ENCODE results near the gene IFI6.
A peak's percentile ranks its signal among the peaks of the same experiment; 100 is the strongest.
"Not testable (repeated sequence)": the region's sequence is repeated elsewhere in the genome, so short reads cannot be mapped to it uniquely, and the experiment has no call there.

The IFI6 gene

DNA sequence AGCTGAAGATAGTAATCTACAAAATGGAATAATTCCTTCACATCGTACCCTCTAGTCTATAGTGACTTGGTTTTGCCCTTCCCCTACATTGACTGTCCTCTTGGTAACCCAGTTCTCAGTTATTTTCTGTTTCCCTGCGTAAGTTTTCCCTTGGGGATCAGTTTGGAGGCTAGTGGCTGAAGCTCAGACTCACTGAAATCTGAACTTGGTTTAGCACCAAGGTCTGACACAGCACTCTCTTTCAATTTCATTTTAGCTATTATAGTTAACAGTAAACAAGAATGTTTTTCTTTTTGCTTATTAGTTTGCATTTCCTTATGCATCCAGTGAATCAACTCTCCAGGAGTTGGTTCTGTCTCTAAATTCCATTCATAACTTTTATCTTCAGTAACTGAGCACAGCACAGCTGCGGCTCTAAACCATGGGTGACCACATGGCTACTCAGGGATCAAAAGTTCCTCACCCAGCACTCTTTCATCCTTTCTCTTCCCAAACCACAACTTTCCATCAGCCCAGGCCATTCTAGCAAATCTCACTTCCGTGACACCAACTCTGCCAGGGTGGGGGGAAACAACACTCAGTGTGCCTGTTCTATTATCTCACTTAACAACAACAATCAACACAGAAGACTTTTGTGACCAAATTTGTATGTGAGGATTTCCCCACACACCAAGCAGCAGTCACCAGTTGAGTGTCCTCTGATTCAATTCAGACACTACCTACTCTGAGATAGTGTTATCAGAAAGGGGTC is 17.6 kb upstream of the IFI6 start:
- Histone ChIP-seq H3K4me1 (ENCODE audit: control insufficient read depth, insufficient read depth, low read length) (peaks cover 24% of the 10 kb centered on the region), H3K36me3 (ENCODE audit: control insufficient read depth, insufficient read depth, low read length) (no peaks in the 10 kb centered on the region), H3K27me3 (ENCODE audit: control insufficient read depth, insufficient read depth, low read length) (no peaks in the 10 kb centered on the region), H3K9ac (ENCODE audit: low read depth, low read length) (peak overlapping the region; percentile 31; the same call in 1 of the 2 replicates), H3K27ac (ENCODE audit: low read depth, low read length) (peak overlapping the region; percentile 78), H3K9me3 (ENCODE audit: control insufficient read depth, insufficient read depth, low read length) (peaks cover 18% of the 10 kb centered on the region), H3K4me3 (ENCODE audit: low read depth, low read length) (peak overlapping the region; percentile 19)

DNA sequence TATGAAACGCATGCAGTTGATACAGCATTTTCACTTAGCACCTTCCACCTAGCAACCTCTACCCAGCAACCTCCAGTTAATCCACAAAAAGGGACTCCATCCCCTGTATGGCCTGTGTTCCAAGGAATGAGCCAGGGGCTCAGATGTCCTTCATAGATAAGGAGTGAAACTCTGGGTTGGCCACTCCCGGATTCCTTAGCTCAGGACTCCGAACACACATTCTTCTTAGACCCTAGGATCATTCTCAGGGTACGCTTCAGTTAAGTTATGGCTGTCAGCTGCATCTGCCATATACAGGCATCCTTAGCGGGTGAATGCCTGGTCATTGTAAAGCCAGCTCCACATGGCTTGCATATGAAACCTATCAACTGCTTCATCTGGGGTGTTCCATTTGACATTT is 15.9 kb upstream of the IFI6 start:
- no peaks in the 10 kb centered on the region for H3K36me3 ChIP-seq (ENCODE audit: control insufficient read depth, insufficient read depth, low read length)
- peaks cover 18% of the 10 kb centered on the region for H3K9me3 ChIP-seq (ENCODE audit: control insufficient read depth, insufficient read depth, low read length)
- no peak overlapping the region for H3K9ac ChIP-seq (ENCODE audit: low read depth, low read length)
- H3K4me3 ChIP-seq (ENCODE audit: low read depth, low read length): no peak overlapping the region
- H3K27ac ChIP-seq (ENCODE audit: low read depth, low read length): no peak overlapping the region
- no peaks in the 10 kb centered on the region for H3K27me3 ChIP-seq (ENCODE audit: control insufficient read depth, insufficient read depth, low read length)
- H3K4me1 ChIP-seq (ENCODE audit: control insufficient read depth, insufficient read depth, low read length): peaks cover 24% of the 10 kb centered on the region

GRCh38 chr1:27686223-27686990 is 14.4 kb upstream of the IFI6 start:
- H3K36me3 ChIP-seq (ENCODE audit: control insufficient read depth, insufficient read depth, low read length): no peaks in the 10 kb centered on the region
- no peak overlapping the region for H3K27ac ChIP-seq (ENCODE audit: low read depth, low read length)
- no peaks in the 10 kb centered on the region for H3K27me3 ChIP-seq (ENCODE audit: control insufficient read depth, insufficient read depth, low read length)
- peaks cover 20% of the 10 kb centered on the region; the same call in 1 of the 2 replicates for H3K9me3 ChIP-seq (ENCODE audit: control insufficient read depth, insufficient read depth, low read length)
- no peak overlapping the region for H3K4me3 ChIP-seq (ENCODE audit: low read depth, low read length)
- peaks cover 24% of the 10 kb centered on the region for H3K4me1 ChIP-seq (ENCODE audit: control insufficient read depth, insufficient read depth, low read length)
- H3K9ac ChIP-seq (ENCODE audit: low read depth, low read length): no peak overlapping the region

- no peaks in the 10 kb centered on the region for H3K27me3 ChIP-seq (ENCODE audit: control insufficient read depth, insufficient read depth, low read length)
- H3K4me1 ChIP-seq (ENCODE audit: control insufficient read depth, insufficient read depth, low read length): peaks cover 8% of the 10 kb centered on the region
- no peak overlapping the region for H3K4me3 ChIP-seq (ENCODE audit: low read depth, low read length)
These were observed 12.2 kb upstream of the IFI6 start for GRCh38 chr1:27684176-27684575.

DNA sequence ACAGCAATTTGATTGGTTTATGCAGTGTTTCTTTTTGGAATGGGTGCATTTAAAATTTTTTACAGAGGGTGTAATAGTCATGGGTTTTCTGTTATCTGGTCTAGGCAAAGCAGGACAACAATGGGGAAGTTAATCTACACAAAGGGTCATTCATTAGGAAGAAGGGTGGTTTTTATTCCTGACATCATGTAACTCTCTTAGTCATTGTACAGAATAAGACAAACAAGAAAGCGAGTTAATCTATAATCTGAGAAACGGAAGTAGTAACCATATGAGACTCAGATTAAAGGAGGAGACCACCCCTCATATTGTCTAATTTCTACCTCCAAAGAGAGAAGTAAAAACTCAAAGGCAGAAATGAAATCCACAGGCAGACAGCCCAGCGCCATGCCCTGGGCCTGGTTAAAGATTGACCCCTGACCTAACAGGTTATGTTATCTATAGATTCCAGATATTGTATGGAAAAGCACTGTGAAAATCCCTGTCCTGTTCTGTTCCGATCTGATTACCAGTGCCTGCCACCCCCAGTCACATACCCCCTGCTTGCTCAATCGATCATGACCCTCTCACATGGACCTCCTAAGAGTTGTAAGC is 10.5 kb upstream of the IFI6 start:
- Histone ChIP-seq H3K36me3 (ENCODE audit: control insufficient read depth, insufficient read depth, low read length) (no peaks in the 10 kb centered on the region), H3K4me3 (ENCODE audit: low read depth, low read length) (no peak overlapping the region), H3K9ac (ENCODE audit: low read depth, low read length) (no peak overlapping the region), H3K4me1 (ENCODE audit: control insufficient read depth, insufficient read depth, low read length) (peaks cover 6% of the 10 kb centered on the region), H3K9me3 (ENCODE audit: control insufficient read depth, insufficient read depth, low read length) (peaks cover 25% of the 10 kb centered on the region; the same call in 1 of the 2 replicates), H3K27ac (ENCODE audit: low read depth, low read length) (no peak overlapping the region), H3K27me3 (ENCODE audit: control insufficient read depth, insufficient read depth, low read length) (no peaks in the 10 kb centered on the region)

More at GRCh38 chr1:27684176-27684575, 12.2 kb upstream of the IFI6 start:
- H3K9me3 ChIP-seq (ENCODE audit: control insufficient read depth, insufficient read depth, low read length): peaks cover 25% of the 10 kb centered on the region; the same call in 1 of the 2 replicates
- H3K9ac ChIP-seq (ENCODE audit: low read depth, low read length): no peak overlapping the region
- no peaks in the 10 kb centered on the region for H3K36me3 ChIP-seq (ENCODE audit: control insufficient read depth, insufficient read depth, low read length)
- no peak overlapping the region for H3K27ac ChIP-seq (ENCODE audit: low read depth, low read length)

DNA sequence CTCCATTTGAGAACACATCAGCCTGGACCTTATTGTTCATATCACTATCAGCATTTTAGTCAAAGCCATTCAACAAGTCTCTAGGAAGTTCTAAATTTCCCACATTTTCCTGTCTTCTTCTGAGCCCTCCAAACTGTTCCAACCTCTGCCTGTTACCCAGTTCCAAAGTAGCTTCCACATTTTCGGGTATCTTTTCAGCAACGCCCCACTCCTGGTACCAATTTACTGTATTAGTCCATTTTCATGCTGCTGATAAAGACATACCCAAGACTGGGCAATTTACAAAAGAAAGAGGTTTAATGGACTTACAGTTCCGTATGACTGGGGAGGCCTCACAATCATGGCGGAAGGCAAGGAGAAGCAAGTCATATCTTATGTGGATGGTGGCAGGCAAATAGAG is 9.6 kb upstream of the IFI6 start:
- H3K27ac ChIP-seq (ENCODE audit: low read depth, low read length); H3K36me3 ChIP-seq (ENCODE audit: control insufficient read depth, insufficient read depth, low read length); H3K4me3 ChIP-seq (ENCODE audit: low read depth, low read length); H3K9ac ChIP-seq (ENCODE audit: low read depth, low read length); H3K27me3 ChIP-seq (ENCODE audit: control insufficient read depth, insufficient read depth, low read length); H3K4me1 ChIP-seq (ENCODE audit: control insufficient read depth, insufficient read depth, low read length): not testable (repeated sequence)
- H3K9me3 ChIP-seq (ENCODE audit: control insufficient read depth, insufficient read depth, low read length): peaks cover 25% of the 10 kb centered on the region; the same call in 1 of the 2 replicates

GRCh38 chr1:27680225-27680791 is 8.3 kb upstream of the IFI6 start:
- H3K27ac ChIP-seq (ENCODE audit: low read depth, low read length): not testable (repeated sequence)

DNA sequence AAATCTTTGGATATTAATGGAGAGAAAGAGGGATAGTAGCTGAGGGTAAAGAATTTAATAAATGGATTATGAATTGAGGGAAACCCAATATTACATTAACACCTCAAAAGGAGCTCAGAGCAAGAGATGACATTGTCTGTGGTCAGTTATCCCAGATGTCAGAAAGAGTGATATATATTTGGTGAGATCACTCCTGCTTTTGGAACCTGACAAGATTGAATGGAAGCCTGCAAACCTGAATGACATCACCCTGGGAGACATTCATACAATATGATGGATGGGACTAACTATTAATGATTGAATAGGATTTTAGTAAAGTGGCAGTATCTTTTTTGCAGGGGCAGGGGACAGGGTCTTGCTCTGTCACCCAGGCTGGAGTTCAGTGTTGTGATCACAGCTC is 6.8 kb upstream of the IFI6 start:
- H3K36me3 ChIP-seq (ENCODE audit: control insufficient read depth, insufficient read depth, low read length): no peaks in the 10 kb centered on the region
- no peaks in the 10 kb centered on the region for H3K27me3 ChIP-seq (ENCODE audit: control insufficient read depth, insufficient read depth, low read length)
- no peak overlapping the region for H3K9ac ChIP-seq (ENCODE audit: low read depth, low read length)
- no peaks in the 10 kb centered on the region for H3K4me1 ChIP-seq (ENCODE audit: control insufficient read depth, insufficient read depth, low read length)
- H3K27ac ChIP-seq (ENCODE audit: low read depth, low read length): no peak overlapping the region
- H3K4me3 ChIP-seq (ENCODE audit: low read depth, low read length): no peak overlapping the region
- H3K9me3 ChIP-seq (ENCODE audit: control insufficient read depth, insufficient read depth, low read length): peaks cover 25% of the 10 kb centered on the region; the same call in 1 of the 2 replicates

More at GRCh38 chr1:27680225-27680791, 8.3 kb upstream of the IFI6 start:
- peaks cover 25% of the 10 kb centered on the region; the same call in 1 of the 2 replicates for H3K9me3 ChIP-seq (ENCODE audit: control insufficient read depth, insufficient read depth, low read length)
- H3K4me3 ChIP-seq (ENCODE audit: low read depth, low read length); H3K27me3 ChIP-seq (ENCODE audit: control insufficient read depth, insufficient read depth, low read length); H3K4me1 ChIP-seq (ENCODE audit: control insufficient read depth, insufficient read depth, low read length); H3K9ac ChIP-seq (ENCODE audit: low read depth, low read length); H3K36me3 ChIP-seq (ENCODE audit: control insufficient read depth, insufficient read depth, low read length): not testable (repeated sequence)

DNA sequence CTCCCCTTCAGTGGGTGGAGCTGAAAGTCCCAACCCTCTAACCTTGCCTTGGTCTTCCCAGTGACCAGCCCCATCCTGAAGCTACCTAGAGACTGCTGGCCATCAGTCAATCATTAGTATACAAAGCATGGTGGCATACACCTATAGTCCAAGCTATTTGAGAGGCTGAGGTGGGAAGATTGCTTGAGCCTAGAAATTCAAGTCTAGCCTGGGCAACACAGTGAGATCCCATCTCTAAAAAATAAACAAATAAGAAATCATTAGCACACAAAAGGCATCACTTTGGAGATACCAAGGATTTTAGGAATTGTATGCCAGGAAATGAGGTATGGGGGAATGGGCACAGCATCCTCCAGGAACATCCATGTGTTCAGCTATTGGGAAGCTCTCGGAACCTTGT is 4.4 kb upstream of the IFI6 start:
- no peaks in the 10 kb centered on the region for H3K36me3 ChIP-seq (ENCODE audit: control insufficient read depth, insufficient read depth, low read length)
- no peak overlapping the region for H3K4me3 ChIP-seq (ENCODE audit: low read depth, low read length)
- H3K9ac ChIP-seq (ENCODE audit: low read depth, low read length): no peak overlapping the region
- H3K4me1 ChIP-seq (ENCODE audit: control insufficient read depth, insufficient read depth, low read length): 0 out of 2 replicates have a peak, but pooled peaks cover 3% of the 10 kb centered on the region
- peaks cover 17% of the 10 kb centered on the region; the same call in 1 of the 2 replicates for H3K9me3 ChIP-seq (ENCODE audit: control insufficient read depth, insufficient read depth, low read length)
- no peak overlapping the region for H3K27ac ChIP-seq (ENCODE audit: low read depth, low read length)
- no peaks in the 10 kb centered on the region for H3K27me3 ChIP-seq (ENCODE audit: control insufficient read depth, insufficient read depth, low read length)

- no peaks in the 10 kb centered on the region for H3K36me3 ChIP-seq (ENCODE audit: control insufficient read depth, insufficient read depth, low read length)
- H3K9me3 ChIP-seq (ENCODE audit: control insufficient read depth, insufficient read depth, low read length): no peaks in the 10 kb centered on the region
- no peak overlapping the region for H3K9ac ChIP-seq (ENCODE audit: low read depth, low read length)
- H3K27me3 ChIP-seq (ENCODE audit: control insufficient read depth, insufficient read depth, low read length): peaks cover 10% of the 10 kb centered on the region
- H3K4me1 ChIP-seq (ENCODE audit: control insufficient read depth, insufficient read depth, low read length): 0 out of 2 replicates have a peak, but pooled peaks cover 3% of the 10 kb centered on the region
- H3K4me3 ChIP-seq (ENCODE audit: low read depth, low read length): peak overlapping the region; percentile 44
- H3K27ac ChIP-seq (ENCODE audit: low read depth, low read length): peak overlapping the region; percentile 23
These were observed 739 bp upstream of the IFI6 start for GRCh38 chr1:27672750-27673112.
